GM12891 (cell line): ENCODE data around the gene RGS9.
"Not testable (repeated sequence)": the region's sequence is repeated elsewhere in the genome, so short reads cannot be mapped to it uniquely, and the experiment has no call there.

ENCODE experiments used
- DNase-seq: peaks from one replicate; pipeline ENCODE4 v3.0.0; 2011; ENCODE audit warnings: low spot score; ENCODE audit not compliant: insufficient read length
- FAIRE-seq: peaks from 2 replicates; lab custom pipeline; 2011; peaks lifted over from hg19 to GRCh38; lab: Jason Lieb, UNC
- PAX5 ChIP-seq: IDR thresholded peaks from 2 replicates; pipeline ENCODE4 v1.6.1; 2011; ENCODE audit warnings: low read length, moderate library complexity, mild to moderate bottlenecking; ENCODE audit not compliant: insufficient read depth, severe bottlenecking
- POLR2A ChIP-seq: IDR thresholded peaks from 2 replicates; pipeline ENCODE4 v1.6.1; 2011; ENCODE audit warnings: low read depth, low read length, control low read depth
- POLR2AphosphoS5 ChIP-seq: IDR thresholded peaks from 2 replicates; pipeline ENCODE4 v1.6.1; 2011; ENCODE audit warnings: low read depth, low read length, control low read depth
- POU2F2 ChIP-seq: IDR thresholded peaks from 2 replicates; pipeline ENCODE4 v1.6.1; 2011; ENCODE audit warnings: low read depth, mild to moderate bottlenecking, control low read depth, low read length, moderate library complexity
- SPI1 ChIP-seq: IDR thresholded peaks from 2 replicates; pipeline ENCODE4 v1.6.1; 2011; ENCODE audit warnings: low read depth, low read length, control low read depth
- TAF1 ChIP-seq: IDR thresholded peaks from 2 replicates; pipeline ENCODE4 v1.6.1; 2011; ENCODE audit warnings: low read depth, low read length, control low read depth

Gene RGS9

GRCh38 chr17:65109543-65109942, 27.6 kb upstream of the RGS9 start:
- no peak for FAIRE-seq
- TF ChIP-seq TAF1 (no peak), SPI1 (no peak), POLR2AphosphoS5 (no peak), PAX5 (no peak), POLR2A (no peak), POU2F2 (no peak)
- DNase-seq: no peak

GRCh38 chr17:65109990-65110680, 27.0 kb upstream of the RGS9 start:
- TF ChIP-seq TAF1 (no peak), POLR2AphosphoS5 (no peak), POLR2A (no peak), PAX5 (no peak), POU2F2 (no peak), SPI1 (no peak)
- no peak for FAIRE-seq
- DNase-seq: no peak

GRCh38 chr17:65115839-65116238, 21.3 kb upstream of the RGS9 start:
- TF ChIP-seq TAF1: no peak
- no peak for TF ChIP-seq SPI1
- TF ChIP-seq POLR2AphosphoS5: no peak
- no peak for TF ChIP-seq PAX5
- TF ChIP-seq POU2F2: no peak
- no peak for TF ChIP-seq POLR2A
- FAIRE-seq (no peak), DNase-seq (no peak)

- FAIRE-seq, DNase-seq: not testable (repeated sequence)
Measured at GRCh38 chr17:65116515-65116914, 20.7 kb upstream of the RGS9 start.

- TF ChIP-seq POLR2AphosphoS5: no peak
- TF ChIP-seq SPI1: no peak
- no peak for TF ChIP-seq PAX5
- TF ChIP-seq TAF1: no peak
- TF ChIP-seq POU2F2: no peak
- no peak for TF ChIP-seq POLR2A
- FAIRE-seq: no peak
Measured at GRCh38 chr17:65117384-65118035, 19.7 kb upstream of the RGS9 start.

GRCh38 chr17:65121368-65121767, 15.8 kb upstream of the RGS9 start:
- TF ChIP-seq POLR2A (no peak), PAX5 (no peak), SPI1 (no peak), POLR2AphosphoS5 (no peak), POU2F2 (no peak), TAF1 (no peak)
- no peak for FAIRE-seq
- DNase-seq: no peak

More at GRCh38 chr17:65117384-65118035, 19.7 kb upstream of the RGS9 start:
- no peak for DNase-seq

GRCh38 chr17:65121916-65122806, 15.0 kb upstream of the RGS9 start:
- TF ChIP-seq PAX5: no peak
- TF ChIP-seq SPI1: no peak
- no peak for TF ChIP-seq POLR2AphosphoS5
- peak; percentile 13 for FAIRE-seq

GRCh38 chr17:65122836-65123756, 14.1 kb upstream of the RGS9 start:
- TF ChIP-seq PAX5: no peak
- peak; percentile 39; the same call in 1 of the 2 replicates for TF ChIP-seq SPI1
- no peak for TF ChIP-seq POU2F2
- TF ChIP-seq TAF1: peak; percentile 91
- peak; percentile 92 for TF ChIP-seq POLR2A
- TF ChIP-seq POLR2AphosphoS5: peak; percentile 84
- DNase-seq: peak; percentile 64
- peak; percentile 74 for FAIRE-seq

More at GRCh38 chr17:65121916-65122806, 15.0 kb upstream of the RGS9 start:
- DNase-seq: no peak
